GM18868 (cell line): ENCODE results near the gene MRPL34.
"Not testable (repeated sequence)": the region's sequence is repeated elsewhere in the genome, so short reads cannot be mapped to it uniquely, and the experiment has no call there.

Source experiments
- ATAC-seq: cut with Tn5 transposase; IDR thresholded peaks from one replicate; pipeline ENCODE4 v1.9.1; 2021; ENCODE audit warnings: mild to moderate bottlenecking, moderate library complexity; ENCODE audit not compliant: unreplicated experiment

The MRPL34 gene

GRCh38 chr19:17285415-17286135 lies 20.1 kb upstream of the MRPL34 start:
- ATAC-seq, result no peak

DNA sequence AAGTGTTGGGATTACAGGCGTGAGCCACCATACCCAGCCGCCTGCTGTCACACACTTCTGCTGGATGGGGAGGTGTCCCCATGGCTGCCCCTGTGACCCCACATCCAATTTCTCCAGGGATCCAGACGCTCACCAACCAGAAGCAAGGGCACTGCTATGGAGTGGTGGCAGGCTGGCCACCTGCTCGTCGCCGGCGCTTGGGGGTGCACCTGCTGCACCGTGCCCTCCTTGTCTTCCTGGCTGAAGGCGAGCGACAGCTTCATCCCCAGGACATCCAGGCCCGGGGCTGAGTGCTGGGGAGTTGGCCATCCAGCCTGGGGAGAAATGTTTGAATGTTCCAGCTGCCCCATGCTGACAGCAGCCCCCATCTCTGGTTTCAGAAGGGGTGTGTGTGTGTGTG lies 19.4 kb upstream of the MRPL34 start:
- ATAC-seq, result no peak

- ATAC-seq, result no peak
Observed at GRCh38 chr19:17286752-17287151, 18.9 kb upstream of the MRPL34 start.

- no peak for ATAC-seq
Observed at GRCh38 chr19:17289489-17289888, 16.2 kb upstream of the MRPL34 start.

DNA sequence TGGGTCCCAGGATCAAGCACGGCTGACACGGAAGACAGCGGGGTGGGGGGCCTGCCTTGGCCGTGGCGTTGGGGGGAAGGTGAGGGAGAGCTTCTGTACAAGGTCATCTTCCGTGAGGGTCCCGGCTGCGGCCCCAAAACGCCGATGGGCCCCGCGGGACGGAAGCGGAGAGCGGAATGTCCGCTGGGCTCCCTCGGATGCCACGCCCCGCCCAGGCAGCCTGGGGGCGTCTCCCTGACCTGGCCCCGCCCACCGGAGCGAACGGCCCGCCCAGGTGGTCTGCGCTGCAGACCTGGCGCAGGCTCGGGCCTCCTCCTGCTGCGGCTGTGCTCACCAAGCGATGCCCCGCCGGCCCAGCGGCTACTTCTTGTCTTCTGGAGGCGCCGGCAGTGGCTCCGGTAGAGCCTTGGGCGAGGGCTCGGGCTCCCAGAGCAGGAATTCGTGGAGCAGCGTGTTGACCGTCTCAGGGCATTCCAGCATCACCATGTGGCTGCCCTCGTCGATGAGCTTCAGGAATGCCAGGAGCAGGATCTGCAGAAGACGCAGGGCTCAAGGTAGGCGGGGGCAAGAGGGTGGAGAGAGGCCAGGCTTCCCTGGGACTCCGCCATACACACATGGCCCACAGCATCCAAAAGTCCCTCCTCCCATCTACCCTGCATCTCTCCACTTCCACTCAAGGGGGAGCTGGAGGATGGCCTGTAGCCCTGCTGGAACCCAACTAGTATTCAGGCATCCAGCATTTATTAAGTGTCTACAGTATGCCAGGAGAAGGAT lies 13.2 kb upstream of the MRPL34 start:
- peak; percentile 86 for ATAC-seq

DNA sequence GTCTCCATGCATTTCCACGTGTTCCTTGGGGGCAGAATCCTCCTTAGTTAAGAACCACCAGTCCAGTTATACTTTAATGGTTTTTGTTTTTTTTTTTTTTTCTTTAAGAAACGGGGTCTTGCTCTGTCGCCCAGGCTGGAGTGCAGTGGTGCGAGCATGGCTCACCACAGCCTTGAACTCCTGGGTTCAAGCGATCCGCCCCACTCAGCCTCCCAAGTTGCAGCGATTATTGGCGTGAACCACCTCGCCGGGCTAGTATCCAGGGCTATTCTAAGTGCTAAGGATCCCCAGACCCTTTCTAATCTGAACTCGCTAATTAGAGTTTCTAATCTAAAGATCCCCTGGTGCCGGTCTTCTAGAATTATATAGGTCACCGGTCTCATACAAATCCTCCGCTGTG lies 12.1 kb upstream of the MRPL34 start:
- no peak for ATAC-seq

DNA sequence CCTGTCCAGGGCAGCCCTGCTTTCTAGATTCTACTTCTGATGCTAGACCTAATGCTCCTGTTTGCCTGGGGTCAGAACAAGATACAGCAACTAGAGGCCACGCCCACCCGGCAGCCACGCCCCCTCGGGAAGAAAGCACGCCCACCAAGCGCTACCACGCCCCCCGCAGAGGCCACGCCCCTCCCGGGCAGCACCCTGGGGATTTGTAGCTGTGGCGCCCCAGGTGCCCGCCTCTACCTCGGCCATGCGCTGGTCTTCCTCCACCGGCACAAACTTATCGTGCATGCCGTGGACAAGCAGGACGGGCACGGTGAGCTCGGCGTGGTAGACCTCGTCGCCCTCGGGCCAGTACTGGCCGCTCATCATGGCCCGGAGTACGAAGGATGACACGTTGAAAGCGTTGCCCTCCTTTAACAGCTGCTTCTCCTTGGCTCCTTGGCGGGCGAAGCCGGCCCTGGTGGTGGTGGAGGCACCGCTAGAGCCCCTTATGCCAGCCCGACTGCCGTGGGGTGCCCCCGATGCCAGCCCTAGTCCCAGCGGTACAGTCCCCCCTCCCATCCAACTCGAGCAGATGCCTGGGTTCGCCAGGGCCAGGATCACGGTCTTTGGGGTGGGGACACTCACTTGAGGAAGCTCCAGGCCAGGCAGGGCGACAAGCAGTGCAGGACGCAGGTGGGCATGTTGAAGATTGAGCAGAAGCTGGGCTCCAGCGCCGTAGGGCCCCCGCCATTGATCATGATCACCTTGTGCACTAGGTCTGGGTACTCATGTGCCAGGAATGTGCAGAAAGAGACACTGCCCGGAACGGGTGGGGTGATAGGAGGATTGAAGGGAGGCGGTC lies 11.4 kb upstream of the MRPL34 start:
- no peak for ATAC-seq

- not testable (repeated sequence) for ATAC-seq
Observed at GRCh38 chr19:17295551-17295950, 10.1 kb upstream of the MRPL34 start.

GRCh38 chr19:17296273-17296672 lies 9.4 kb upstream of the MRPL34 start:
- ATAC-seq, result no peak

DNA sequence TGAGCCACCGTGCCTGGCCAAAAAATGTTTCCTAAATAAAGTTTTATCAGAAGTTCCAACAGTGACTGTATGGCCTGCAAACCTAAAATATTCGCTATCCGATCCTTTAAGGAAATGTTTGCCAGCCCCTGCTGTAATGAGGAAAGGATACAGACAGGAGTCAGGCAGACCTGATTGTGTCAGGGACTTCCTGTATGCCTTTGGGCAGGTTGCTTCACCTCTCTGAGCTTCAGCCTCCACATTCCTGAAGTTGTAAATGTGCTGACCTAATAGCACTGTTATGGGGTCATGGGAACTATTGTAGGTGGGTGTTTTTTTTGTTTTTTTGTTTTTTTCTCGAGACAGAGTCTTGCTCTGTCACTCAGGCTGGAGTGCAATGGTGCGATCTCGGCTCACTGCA lies 8.7 kb upstream of the MRPL34 start:
- no peak for ATAC-seq

- no peak for ATAC-seq
Observed at GRCh38 chr19:17300992-17301619, 4.6 kb upstream of the MRPL34 start.

DNA sequence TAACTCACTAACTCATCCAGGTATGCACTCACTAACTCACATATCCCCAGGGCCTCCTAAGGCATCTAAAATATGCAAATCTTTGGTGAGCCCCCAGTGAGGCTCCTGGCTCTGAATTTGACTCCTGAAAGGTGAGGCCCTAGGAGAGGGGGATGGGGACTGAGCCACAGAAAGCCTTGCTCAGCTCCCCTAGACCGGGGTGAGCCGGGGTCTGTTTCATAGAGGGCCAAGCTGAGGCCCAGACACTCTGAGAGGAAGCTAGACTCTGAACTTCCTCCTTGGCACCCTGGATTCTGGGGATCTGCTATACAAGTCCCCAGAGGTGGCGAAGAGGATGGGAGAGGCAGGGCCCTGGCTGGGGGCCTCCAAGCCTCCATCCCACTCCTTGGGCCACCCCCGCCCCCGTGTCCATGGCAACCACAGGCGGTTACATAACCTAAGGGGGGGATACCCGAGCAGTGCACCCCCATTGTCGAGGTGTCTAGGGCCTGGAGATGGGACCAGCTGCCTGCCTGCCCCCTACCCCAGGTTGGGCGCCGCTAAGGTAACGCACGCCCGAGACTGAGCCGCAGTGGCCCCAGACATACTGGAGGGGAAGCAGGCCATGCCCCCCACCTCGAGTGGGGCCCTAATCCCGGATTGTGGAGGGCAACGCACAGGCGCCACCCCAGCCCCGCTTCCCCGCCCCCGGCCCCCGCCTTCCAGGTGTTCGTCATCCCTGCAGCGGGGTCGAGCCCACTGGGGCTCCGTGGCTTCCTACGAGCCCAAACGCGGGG lies 3.1 kb upstream of the MRPL34 start:
- ATAC-seq, result no peak

GRCh38 chr19:17303167-17303939 lies 2.3 kb upstream of the MRPL34 start, which contains the start of gene ABHD8:
ABHD8 (minus strand) TSS chr19:17303425; CDS start chr19:17301616, 1,809 bp downstream.
- ATAC-seq, result peak; percentile 62

DNA sequence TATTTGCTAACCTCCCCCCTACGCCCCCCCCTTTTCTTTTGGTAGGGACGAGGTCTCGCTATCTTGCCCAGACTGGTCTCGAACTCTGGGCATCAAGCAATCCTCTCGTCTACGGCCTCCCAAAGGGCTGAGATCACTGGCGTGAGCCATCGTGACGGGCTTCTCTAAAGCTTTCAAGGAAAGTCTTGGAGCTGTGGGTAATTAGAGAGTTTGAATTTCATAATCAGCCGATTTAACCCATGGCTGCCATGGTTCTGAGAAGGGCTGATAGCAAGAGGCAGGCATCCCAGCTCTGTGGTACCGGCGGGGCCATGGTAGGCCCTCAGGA lies 1.8 kb upstream of the MRPL34 start:
- ATAC-seq, result no peak

GRCh38 chr19:17304386-17305215 lies 1.1 kb upstream of the MRPL34 start:
- no peak for ATAC-seq

- ATAC-seq, result no peak
Observed at GRCh38 chr19:17305216-17305516, 506 bp upstream of the MRPL34 start.

- ATAC-seq, result no peak
Observed at GRCh38 chr19:17306285-17306714, 628 bp downstream of the MRPL34 start.

DNA sequence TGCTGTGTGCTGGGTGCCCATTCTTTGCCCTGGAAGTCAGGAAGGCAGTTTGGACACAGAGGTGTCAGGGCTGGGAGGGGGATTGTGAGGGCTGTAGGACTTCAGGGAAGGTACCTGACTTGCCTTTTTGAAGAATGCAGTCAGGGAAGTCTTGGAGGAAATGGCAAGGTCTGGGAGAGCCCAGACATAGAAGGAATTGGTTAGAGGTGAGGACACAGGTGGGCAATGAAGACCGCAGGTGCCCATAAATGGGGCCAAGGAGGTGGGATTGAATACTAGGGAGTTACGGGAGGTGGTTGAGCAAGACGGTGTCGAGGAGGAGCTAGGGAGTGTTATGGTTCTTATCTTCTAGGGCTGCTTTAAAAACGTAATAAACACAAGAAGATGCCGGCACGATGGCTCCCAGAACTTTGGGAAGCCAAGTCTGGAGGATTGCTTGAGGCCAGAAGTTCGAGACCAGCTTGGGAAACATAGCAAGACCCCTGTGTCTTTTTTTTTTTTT lies 2.3 kb downstream of the MRPL34 start:
- no peak for ATAC-seq
